HG03521 (cell line): ENCODE data around the gene EP400.
"Not testable (repeated sequence)": the region's sequence is repeated elsewhere in the genome, so short reads cannot be mapped to it uniquely, and the experiment has no call there.

Experiments used
- ATAC-seq: cut with Tn5 transposase; IDR thresholded peaks from one replicate; pipeline ENCODE4 v1.9.1; 2021; ENCODE audit warnings: mild to moderate bottlenecking, moderate library complexity; ENCODE audit not compliant: unreplicated experiment

Gene EP400

DNA sequence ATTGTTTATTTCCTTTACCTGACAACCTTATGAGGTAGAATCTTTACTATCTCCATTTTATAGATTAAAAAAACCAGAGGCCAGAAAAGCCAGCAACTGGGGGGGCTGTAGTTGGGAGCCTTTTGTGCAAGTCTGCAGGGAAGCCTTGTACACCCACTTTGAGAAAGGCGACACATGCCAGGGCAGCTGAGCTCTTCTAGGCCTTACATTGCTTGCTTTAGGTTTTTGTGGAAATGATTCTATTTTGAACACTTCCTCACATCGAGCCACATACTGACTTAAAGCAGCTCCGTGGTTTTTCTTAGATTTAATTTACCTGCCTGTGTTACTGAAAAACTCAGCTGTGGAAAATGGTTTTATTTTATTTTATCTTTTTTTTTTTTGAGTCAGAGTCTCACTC lies 34.6 kb downstream of the EP400 start:
- ATAC-seq = no peak

DNA sequence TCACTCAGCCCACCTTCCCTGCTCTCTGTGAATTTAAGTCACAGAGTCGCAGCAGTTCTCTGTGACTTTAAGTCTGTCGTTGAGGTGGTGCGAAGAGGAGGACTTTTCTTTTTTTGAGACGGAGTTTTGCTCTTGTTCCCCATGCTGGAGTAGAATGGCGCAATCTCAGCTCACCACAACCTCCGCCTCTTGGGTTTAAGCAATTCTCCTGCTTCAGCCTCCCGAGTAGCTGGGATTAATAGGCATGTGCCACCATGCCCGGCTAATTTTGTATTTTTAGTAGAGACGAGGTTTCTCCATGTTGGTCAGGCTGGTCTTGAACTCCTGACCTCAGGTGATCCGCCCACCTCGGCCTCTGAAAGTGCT lies 35.8 kb downstream of the EP400 start:
- ATAC-seq = not testable (repeated sequence)

DNA sequence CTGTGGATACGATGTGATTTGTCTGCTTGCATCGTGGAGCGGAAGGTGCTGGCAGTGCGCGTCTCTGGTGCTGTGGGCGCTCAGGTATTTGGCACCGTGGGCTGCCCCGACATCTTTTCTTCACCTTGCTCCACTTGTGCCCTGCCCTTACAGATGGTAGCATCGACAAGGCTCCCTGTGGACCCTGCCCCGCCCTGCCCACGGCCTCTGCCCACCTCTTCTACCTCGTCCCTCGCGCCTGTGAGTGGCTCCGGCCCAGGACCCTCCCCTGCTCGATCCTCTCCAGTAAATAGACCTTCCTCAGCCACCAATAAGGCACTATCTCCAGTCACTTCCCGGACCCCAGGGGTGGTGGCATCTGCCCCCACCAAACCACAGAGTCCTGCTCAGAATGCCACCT lies 36.6 kb downstream of the EP400 start:
- no peak for ATAC-seq

DNA sequence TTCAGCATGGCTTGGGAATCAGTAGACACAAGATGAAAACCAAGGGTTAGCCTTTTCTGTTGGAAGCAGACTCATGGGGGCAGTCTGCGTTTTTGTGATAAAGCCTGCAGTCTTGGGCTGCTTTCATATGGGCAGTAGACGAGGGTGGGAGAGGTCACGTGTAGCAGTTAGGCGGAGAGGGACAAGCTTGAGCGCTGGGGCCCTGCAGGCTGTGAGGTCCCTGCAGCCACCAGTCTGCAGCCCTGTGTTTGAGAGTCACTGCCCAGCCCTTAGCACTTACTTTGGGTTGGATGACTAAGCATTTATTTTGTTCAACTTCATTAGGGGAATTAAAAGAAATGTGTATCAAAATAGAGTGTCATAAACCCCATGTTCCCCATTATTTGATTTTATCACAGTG lies 37.2 kb downstream of the EP400 start:
- ATAC-seq = no peak

DNA sequence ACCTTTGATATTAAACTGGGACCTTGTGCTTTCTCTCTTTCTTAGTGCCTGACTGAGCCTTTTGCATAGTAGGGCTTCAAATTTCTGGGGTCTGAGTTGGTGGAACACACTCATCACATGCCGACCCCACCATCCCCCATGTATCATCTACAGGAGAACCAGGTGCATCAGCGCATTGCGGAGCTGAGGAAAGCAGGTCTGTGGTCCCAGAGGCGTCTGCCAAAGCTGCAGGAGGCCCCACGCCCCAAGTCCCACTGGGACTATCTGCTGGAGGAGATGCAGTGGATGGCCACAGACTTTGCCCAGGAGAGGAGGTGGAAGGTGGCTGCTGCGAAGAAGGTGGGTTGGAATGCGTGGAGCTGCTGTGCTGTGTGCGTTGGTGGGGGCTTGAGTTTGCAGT lies 37.8 kb downstream of the EP400 start:
- no peak for ATAC-seq

DNA sequence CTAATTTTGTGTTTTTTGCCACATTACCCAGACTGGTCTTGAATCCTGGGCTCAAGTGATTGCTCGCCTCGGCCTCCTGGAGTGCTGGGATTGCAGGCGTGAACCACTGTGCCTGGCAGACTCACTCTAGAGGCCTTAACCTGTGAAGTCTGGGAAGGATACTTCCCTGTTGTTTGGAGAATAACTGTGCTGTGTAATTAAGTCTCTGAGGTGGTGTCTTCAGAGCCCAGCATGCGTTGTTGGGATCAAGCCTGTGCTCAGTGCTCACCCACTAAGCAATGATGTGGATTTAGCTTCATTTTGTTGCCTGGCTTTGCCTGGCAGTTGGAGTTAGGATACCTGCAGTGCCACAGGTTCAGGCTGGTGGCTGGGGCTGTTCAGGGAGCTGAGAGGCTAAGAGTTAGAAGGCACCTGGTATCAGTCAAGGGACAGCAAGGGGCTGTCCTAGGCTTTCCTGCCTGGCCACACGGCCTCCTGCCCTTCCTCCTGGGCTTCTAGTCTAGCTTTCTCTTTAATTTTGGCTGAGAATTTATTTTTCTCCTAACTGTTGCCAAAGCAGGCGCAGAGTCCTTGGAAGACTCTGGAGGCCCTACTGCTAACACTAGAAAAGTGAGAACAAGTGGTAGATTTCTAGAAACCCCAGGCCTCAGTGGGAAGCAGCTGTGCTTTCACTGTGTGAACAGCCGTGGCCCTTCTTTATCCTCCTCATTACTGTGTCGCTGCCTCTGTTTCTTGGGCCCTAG lies 38.5 kb downstream of the EP400 start:
- no peak for ATAC-seq

DNA sequence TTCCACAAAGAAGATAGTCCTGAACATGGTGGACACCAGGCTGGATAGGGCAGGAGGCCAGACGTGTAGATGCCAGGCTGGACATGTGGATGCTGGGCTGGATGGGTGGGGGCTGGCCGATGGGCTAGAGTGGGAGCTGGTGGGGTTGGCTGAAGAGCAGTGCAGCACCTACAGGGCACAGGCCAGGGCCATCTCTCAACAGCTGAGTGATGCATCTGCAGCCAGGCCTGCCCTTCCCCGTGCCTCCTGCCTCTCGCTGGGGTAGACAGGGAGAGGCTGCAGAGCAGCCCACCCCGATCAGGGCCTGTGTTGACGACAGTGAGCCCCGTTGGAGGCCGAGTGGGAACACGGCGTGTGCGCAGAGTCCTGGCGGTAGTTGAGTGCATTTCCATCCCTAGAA lies 39.3 kb downstream of the EP400 start:
- ATAC-seq = no peak

DNA sequence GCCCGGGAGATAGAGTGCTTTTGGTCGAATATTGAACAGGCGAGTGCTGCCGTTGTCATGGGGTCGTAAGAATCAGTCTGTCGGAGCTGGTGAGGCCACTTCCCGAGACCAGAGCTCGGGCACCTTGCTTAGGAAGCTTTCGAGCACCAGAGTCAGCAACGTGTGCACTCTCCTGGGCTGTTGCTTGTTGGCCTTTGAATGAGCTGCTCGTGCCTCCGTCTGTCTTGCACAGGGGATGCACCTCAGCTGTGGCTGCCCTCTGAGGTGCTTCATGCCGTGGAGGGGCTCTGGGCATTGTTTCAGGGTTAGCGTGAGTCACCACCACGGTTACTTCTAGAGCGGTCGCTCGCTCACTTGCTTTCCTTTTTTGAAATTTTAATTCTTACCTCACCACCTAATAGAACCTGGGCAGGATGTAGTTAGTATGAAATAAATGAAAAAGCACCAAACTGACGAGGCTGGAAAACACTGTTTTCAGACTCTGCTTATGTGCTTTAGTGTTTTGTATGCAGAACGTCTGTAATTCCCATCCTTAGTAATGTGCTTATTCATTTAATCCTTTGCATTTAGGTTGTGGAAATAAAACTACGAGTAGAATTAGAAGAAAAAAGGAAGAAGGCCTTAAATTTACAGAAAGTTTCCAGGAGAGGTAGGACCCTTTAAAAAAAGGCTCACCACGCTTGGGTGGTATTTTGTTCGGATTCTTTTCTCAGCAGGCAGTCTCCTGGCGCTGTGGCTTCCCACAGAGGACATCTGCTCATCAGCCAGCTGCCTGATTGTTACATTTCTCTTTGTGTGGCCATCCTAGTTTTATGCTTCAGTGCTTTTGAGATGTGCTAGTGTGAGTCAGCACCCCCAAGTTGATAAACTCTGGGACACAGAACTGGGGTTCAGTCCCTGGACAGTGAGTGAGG lies 40.6 kb downstream of the EP400 start:
- ATAC-seq = no peak

DNA sequence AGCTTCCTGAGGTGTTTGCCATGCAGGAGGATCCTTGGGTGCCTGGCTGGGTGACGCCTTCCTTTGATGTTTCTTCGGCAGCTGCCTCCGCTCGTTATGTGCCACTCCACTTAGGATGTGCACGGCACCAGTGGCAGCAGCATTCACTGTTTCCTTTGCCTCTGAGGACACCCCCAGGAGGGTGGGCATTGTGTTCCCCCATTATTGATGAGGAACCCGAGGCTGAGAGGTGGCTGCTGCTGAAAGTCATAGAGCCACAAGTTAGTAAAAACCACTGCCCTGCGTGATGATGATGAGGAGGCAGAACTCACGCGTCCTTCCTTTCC lies 41.2 kb downstream of the EP400 start:
- no peak for ATAC-seq

DNA sequence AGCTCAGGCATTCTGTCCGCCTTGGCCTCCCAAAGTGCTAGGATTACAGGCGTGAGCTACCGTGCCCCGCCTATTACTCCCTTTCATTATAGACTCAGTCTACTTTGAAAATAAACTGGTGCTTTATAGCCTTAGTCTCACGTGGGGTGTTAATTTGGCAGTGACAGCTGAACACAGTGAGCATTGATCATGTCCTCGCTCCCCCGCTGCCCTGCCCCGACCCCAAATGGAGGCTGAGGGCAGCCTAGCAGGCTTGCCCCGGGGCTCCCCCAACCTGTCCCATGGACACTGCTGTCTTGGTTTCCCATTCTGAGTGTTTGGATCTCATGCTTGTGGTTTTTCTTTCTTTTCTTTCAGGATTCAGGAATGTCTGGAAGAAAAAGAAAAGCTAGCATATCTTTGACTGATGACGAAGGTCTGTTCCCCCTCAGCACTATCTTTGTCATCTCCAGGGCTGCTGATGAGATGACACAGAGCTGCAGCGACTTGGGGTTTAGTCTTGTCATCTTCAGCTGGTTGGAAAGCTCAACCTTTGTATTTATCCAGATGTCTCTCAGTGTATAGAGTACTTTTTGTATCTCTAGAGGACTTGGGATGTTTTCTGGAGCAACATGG lies 42.2 kb downstream of the EP400 start:
- no peak for ATAC-seq

DNA sequence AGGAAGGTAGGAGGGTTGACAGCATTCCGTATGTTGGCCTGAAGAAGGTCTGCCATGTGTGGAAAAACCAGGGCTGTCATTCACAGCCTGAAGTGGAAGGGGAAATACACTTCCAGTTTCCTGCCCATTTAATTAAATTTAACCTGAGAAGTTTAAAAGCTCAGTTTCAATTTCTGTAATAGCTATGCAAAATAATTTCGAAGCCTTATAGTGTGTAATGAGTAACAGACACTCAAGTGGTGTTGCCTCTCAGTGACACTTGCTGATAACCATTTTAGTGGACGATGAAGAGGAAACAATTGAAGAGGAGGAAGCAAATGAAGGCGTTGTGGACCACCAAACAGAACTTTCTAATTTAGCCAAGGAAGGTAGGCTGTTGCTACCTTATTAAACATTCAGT lies 44.8 kb downstream of the EP400 start:
- no peak for ATAC-seq

DNA sequence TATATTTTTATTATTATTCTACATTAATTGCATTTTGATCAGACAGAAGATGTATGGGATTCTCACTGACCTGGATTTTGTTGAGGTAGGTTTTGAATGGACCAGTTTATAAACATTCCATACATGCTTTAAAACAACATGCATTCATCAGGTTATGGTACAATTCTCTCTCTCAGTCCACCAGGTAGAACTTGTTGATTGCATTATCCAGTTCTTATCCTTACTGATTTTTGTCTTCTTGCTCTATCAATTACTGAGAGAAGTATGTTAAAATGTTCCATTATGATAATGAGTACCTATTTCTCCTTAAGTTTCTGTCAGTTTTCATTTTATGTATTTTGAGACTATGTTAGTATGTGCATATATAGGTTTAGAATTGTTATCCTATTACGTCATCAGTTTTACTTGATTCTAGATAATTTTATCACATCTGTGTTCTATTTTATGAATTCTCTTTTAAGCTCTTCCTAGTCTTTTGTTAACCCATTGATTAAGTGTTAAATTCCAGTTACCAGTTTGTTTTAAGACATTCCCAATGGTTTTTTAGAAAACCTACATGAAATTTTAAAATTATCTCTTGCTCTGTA lies 50.6 kb downstream of the EP400 start:
- no peak for ATAC-seq

DNA sequence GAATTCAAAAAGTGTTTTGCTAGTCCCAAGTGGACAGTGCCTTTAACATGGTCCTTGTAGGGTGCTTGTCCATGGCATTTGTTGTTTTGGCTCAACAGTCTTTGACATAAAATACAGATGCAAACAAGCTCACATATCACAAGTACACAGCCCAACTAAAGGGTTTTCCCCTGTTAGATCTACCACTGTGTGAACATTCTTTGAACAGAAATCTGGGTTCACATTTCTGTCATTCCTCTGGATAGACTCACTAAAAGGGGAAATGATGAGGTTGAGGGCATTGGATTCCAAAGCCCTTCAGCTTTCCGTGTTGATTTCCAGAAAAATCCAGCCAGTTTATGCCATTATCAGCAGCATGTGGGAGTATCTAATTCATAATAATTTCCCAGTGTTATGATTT lies 54.1 kb downstream of the EP400 start:
- ATAC-seq = no peak

DNA sequence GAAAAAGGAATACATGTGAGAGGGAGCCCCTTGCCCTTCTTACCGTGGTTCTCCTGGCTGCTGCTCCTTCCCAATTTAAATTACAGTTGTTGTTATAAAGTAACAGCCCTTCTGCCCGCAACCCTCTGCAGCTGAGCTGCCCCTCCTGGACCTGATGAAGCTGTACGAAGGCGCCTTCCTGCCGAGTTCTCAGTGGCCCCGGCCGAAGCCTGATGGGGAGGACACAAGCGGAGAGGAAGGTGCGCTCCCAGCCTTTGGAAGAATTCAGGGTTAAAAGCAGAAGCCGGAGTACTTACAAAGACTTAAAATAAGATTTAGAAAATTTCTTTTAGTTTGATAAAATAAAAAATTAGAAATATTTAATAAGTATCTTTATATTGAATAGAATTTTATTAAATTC lies 55.2 kb downstream of the EP400 start:
- ATAC-seq = no peak

DNA sequence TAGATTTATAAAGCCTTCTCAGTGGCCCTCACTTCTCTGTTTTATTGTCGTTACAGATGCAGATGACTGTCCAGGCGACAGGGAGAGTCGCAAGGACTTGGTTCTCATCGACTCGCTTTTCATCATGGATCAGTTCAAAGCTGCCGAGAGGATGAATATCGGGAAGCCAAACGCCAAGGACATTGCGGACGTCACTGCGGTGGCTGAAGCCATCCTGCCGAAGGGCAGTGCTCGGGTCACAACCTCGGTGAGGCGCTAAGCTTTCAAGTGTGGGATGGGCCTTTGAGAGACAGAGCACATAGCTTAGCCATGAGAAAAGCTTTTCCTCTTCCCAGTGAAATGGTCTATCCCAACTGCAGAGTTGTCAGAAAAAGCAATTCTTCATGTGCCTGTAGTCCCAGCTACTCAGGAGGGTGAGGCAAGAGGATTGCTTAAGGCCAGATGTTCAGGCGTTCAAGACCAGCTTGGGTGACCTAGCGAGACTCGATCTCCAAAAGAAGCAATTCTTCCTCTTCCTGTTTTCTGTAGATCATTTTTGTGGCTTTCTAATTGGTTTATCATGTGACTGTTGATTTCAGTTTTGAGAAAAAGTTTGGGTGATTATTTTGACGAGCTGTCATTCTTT lies 56.4 kb downstream of the EP400 start:
- no peak for ATAC-seq

DNA sequence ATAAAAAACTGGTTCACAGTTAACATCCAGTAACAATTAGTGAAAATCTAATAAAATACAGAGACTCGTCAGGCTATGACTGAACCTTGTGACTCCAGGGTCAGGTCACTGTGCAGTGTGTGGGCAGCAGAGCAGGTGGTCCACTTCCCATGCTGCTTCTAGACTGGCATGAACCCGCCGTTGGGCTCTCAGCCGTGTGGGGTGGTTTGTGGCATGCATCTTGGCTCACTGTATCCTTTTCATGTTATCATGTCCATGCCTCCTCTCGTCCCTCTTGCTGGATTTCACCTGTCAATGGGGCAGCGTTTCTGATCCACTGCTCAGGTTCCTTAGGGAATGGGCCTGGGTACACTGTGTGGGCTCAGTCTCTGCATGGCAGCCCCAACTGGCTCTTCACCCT lies 57.3 kb downstream of the EP400 start:
- ATAC-seq = no peak

DNA sequence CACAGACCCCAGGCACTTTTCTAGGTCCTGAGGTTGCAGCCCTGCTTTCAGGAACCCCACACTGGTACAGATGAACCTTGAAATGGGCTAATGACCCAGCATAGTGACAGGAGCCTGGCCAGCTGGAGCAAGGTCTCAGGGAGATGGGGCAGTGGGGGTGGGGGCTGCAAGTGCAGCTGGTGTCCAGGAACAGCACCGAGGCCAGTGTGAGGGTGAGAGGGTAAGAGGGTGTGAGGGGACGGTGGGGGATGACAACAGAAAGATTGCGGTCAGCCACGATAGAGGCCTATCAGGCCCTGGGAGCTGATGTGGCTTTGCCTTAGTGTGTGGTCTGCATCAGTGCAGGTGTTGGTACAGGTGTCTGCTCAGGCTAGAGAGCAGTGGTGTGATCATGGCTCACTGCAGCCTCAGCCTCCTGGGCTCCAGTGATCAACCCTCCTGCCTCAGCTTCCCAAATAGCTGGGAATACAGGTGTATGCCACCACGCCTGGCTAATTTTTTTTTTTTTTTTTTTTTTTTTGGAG lies 59.7 kb downstream of the EP400 start:
- no peak for ATAC-seq

DNA sequence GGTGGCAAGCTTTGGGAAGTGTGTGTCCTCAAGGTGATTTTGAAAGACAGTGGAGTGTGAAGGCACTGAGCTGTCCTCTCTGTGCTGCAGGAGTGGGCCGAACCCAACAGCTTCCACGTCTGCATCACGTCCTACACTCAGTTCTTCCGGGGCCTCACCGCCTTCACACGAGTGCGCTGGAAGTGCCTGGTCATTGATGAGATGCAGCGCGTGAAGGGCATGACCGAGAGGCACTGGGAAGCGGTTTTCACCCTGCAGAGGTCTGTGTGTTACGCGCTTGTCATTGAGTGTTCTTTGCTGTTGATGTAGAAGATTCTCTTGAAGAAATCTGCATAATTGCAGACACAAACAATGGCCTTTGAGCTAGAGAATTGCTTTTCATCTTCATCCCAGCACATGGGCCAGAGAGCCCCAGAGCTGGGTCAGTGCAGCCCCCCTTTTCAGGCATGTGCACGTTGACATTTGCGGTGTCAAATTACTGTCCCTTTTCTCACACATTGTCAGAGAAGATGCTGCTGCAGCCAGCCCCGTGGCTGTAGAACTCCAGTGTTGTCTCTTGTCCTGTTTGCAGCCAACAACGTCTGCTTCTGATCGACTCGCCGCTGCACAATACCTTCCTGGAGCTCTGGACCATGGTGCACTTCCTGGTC lies 63.3 kb downstream of the EP400 start:
- no peak for ATAC-seq

DNA sequence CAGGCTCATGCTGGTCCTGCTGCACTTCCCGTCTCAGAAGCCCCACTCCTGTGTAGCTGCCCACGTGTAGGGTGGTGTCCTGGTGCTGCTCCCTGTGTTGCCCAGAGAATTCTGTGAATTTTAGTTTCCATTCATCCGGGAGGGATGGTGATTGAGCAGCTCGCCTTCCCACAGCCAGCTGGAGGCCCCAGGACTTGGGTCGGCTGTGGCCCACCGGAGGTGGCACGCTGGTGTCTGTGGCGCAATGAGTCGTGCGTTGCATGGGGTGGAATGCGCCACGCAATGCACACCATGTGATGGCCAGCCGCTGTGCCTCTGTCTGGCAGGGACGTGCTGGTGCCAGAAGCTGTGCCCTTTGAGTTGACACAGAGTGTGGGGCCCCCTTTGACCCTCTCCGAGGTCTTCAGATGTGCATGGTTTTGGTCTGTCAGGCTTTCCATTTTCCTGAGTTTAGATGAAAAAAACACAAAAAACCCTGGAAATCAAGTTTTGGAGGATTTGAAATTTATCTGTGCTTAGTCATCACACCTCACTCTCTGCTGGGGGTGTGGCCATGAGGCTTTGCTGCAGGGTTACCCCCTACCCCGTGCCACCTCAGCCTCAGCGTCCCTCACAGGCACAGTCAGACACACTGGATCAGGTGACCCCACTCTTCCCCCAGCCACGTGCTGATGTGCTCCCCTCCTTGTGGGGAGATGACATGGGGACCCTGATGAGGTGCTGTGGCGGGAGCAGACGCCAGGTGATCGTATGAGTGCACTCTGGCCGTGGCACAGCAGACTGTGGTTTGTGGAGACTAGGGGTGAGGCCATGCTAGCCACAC lies 64.6 kb downstream of the EP400 start:
- ATAC-seq = no peak

DNA sequence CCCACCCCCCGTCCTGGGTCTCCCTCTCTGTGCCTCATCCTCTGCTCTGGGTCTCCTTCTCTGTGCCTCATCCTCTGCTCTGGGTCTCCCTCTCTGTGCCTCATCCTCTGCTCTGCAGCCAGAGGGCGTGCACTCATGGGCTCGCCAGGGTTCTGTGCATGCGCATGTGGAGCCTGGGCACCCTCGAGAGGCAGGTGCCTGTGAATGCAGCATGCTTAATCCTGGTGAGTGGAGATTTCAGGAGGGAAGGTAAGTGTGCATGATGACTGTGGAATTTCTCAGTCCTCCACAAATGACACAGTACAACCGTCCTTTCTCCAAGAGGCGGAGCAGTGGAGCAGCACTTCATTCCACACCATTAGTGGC lies 65.2 kb downstream of the EP400 start:
- ATAC-seq = no peak
